Fibroblast of lung (primary cell): ENCODE results near the gene RNF175.

Source experiments
- EZH2 ChIP-seq: IDR thresholded peaks from 2 replicates; pipeline ENCODE4 v1.5.1; 2012; ENCODE audit warnings: low read length, control low read depth, mild to moderate bottlenecking; ENCODE audit errors: missing control alignments
- TF ChIP-seq, protein P1 (sequence below), 2 donors: IDR thresholded peaks in 1 of 2; conservative IDR thresholded peaks in 1 of 2; 1 replicate in 1 of 2; 2 replicates in 1 of 2; pipeline ENCODE4 v1.5.1; 2011 to 2012; ENCODE audit warnings: low read length in 2 of 2, control low read depth in 1 of 2, inconsistent platforms in 1 of 2, low read depth in 1 of 2, mild to moderate bottlenecking in 1 of 2

DNA sequence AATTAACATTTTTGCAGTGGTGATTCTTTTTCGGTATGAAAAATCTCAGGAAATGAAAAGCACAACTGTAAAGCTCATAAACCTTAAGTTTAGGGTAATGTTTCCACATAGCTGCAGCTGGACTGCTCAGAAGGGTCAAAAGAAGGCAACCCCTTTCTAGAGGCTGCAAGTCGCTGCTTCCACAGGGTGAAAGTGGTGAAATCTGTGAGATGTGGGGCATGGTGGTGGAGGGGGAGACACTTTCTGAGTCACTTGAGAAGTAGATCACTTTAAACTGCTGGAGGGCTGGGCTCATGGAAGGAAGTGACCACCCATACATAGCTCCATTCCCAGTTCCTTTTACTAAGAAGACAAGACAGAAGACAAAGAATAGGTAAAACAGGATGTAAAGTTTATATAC lies 20.4 kb upstream of the RNF175 start:
- TF ChIP-seq, protein P1, sequence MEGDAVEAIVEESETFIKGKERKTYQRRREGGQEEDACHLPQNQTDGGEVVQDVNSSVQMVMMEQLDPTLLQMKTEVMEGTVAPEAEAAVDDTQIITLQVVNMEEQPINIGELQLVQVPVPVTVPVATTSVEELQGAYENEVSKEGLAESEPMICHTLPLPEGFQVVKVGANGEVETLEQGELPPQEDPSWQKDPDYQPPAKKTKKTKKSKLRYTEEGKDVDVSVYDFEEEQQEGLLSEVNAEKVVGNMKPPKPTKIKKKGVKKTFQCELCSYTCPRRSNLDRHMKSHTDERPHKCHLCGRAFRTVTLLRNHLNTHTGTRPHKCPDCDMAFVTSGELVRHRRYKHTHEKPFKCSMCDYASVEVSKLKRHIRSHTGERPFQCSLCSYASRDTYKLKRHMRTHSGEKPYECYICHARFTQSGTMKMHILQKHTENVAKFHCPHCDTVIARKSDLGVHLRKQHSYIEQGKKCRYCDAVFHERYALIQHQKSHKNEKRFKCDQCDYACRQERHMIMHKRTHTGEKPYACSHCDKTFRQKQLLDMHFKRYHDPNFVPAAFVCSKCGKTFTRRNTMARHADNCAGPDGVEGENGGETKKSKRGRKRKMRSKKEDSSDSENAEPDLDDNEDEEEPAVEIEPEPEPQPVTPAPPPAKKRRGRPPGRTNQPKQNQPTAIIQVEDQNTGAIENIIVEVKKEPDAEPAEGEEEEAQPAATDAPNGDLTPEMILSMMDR (conservative IDR thresholded peaks at IDR 0.05 in 1 of 2, IDR thresholded peaks at IDR 0.05 in 1 of 2; ENCODE audit: low read depth in 1 of 2, low read length in 2 of 2), result no peak
- TF ChIP-seq EZH2, result no peak
